Measurements from ENCODE around the gene MIPOL1.
"Not testable (repeated sequence)": the region's sequence is repeated elsewhere in the genome, so short reads cannot be mapped to it uniquely, and the experiment has no call there.

Gene MIPOL1

DNA sequence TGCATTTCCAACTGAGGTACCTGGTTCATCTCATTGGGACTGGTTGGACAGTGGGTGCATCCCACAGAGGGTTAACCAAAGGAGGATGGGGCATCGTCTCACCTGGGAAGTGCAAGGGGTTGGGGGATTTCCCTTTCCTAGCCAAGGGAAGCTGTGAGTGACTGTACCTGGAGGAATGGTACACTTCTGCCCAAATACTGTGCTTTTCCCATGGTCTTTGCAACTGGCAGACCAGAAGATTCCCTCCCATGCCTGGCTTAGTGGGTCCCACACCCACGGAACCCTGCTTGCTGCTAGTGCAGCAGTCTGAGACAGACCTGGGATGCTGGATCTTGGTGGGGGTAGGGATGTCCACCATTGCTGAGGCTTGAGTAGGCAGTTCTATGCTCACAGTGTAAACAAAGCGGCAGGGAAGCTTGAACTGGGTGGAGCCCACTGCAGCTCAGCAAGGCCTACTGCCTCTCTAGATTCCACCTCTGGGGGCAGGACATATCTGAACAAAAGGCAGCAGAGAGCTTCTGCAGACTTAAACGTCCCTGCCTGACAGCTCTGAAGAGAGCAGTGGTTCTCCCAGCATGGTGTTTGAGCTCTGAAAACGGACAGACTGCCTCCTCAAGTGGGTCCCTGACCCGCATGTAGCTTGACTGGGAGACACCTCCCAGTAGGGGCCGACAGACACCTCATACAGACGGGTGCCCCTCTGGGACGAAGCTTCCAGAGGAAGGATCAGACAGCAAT is 9.7 kb upstream of the MIPOL1 start:
- not testable (repeated sequence) for DNase-seq

DNA sequence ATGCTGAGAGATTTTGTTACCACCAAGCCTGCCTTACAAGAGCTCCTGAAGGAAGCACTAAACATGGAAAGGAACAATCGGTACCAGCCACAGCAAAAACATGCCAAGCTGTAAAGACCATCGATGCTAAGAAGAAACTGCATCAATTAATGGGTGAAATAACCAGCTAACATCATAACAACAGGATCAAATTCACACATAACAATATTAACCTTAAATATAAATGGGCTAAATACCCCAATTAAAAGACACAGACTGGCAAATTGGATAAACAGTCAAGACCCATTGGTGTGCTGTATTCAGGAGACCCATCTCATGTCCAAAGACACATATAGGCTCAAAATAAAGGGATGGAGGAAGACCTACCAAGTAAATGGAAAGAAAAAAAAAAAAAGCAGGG is 8.0 kb upstream of the MIPOL1 start:
- not testable (repeated sequence) for DNase-seq

DNA sequence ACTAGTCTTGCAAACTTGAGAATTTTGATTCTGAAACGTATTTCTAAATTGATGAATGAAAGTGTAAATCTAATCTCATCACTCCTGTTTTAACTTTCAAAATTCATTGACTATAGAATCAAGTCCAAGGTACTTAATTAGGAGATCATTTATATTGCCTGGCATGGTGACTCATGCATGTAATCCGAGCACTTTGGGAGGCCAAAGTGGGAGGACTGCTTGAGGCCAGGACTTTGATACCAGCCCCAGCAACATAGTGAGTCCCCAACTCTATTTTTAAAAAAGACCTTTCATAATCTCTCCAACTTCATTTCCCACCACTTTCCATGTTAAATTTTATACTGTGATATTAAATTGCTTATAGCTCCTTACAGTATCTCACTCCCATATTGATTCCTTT is 3.0 kb upstream of the MIPOL1 start:
- no peak for DNase-seq

DNA sequence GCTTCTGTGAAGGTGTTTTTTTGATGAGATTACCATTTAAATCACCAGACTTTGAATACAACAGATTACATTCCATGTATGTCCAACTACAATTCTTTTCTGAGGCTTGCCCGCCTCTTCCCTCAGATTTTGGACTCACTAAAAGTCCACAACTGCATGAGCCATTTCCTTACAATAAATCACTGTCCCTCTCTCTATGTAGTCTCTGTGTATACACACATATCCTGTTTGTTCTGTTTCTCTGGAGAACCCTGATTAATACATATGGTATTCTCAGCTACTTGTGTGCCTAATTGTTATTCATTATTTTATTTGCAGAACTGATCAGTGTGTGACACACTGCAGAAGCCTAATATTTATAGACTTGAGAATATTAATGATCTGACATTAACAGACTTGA is 2.4 kb upstream of the MIPOL1 start:
- no peak for DNase-seq

GRCh38 chr14:37196604-37197420 is 925 bp upstream of the MIPOL1 start:
- DNase-seq, result no peak

DNA sequence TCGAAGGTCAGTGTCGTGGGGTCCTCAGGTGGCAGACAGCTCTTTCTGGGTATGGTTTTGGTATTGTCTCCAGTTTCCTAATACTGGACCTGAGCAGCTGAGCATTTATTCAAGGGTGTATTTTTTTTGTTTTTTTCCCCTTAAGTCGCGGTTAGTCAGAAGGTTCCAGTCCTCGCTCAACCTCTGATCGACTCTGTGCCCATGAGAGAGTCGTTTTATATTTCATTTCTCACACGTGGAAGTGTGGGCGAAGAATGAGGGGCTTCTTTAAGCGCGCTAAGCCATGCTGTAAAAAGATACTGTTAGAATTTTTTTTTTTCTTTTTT is 499 bp downstream of the MIPOL1 start:
- DNase-seq, result no peak

- DNase-seq, result no peak
These were observed 1.2 kb downstream of the MIPOL1 start for GRCh38 chr14:37198907-37199306.

DNA sequence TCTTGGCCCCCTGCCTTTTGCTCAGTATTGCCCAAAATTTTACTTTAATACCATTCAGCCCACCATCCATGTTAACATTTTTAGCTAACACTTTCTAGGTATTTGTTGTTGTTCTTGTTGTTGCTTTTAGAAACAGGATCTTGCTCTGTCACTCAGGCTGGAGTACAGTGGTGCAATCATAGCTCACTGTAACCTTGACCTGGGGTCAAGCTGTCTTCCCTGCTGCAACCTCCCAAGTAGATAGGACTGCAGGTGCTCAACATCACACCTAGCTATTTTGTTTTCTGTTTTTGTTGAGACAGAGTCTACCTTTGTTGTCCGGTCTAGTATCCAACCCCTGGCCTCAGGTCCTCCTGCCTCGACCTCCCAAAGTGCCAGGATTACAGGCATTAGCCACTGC is 4.0 kb downstream of the MIPOL1 start:
- DNase-seq, result no peak

DNA sequence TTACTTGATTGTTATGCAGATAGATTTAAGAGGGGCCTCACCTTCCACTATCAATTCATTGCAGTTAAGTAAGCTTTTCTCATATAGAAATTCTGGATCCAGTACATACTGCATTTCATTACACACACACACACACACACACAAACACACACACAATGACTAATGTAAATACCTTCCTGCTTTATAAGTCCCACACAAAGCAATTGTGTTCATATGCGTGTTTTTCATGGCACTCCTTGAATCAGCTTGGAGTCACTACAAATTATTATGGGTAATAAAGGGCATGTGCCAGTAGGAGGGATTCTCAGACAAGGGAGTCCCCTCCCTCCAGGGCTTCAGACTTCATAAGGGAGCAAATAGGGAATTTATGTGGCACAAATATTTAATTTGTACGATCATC is 4.5 kb downstream of the MIPOL1 start:
- DNase-seq, result no peak

- no peak for DNase-seq
These were observed 5.1 kb downstream of the MIPOL1 start for GRCh38 chr14:37202812-37203211.

DNA sequence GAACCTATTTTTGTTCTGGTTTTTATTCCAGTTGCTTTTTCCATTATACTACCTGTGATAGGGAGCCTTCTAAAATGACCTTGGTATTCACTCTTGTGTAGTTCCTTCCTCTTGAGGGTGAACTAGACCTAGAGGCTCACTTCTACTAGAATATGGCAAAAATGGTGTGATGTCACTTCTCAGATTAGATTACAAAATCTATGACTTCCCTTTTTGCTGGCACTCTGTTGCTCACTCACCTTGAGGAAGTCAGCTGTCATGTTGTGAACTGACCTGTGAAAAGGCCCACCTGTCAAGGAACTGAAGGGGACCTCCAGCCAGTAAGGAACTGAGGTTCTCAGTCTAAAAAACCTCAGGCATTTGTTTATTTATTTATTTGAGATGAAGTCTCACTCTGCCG is 5.7 kb downstream of the MIPOL1 start:
- DNase-seq, result no peak

GRCh38 chr14:37205623-37206605 is 8.2 kb downstream of the MIPOL1 start:
- DNase-seq, result not testable (repeated sequence)

DNA sequence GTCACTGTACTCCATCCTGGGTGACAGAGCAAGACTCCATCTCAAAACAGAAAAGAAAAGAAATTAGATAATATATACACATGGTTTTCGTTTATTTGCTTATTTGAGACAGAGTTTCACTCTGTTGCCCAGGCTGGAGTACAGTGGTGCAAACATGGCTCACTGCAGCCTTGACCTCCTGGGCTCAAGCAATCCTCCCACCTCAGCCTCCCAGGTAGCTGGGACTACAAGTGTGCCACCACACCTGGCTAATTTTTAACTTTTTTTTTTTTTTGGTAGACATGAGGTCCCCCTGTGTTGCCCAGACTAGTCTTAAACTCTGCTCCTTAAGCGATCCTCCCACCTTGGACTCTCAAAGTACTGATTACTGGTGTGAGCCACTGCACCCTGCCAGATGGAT is 11.9 kb downstream of the MIPOL1 start:
- DNase-seq, result not testable (repeated sequence)

- DNase-seq, result no peak
These were observed 12.7 kb downstream of the MIPOL1 start for GRCh38 chr14:37210448-37210847.

- DNase-seq, result no peak
These were observed 15.3 kb downstream of the MIPOL1 start for GRCh38 chr14:37213016-37213415.

- no peak for DNase-seq
These were observed 17.6 kb downstream of the MIPOL1 start for GRCh38 chr14:37215345-37215744.

DNA sequence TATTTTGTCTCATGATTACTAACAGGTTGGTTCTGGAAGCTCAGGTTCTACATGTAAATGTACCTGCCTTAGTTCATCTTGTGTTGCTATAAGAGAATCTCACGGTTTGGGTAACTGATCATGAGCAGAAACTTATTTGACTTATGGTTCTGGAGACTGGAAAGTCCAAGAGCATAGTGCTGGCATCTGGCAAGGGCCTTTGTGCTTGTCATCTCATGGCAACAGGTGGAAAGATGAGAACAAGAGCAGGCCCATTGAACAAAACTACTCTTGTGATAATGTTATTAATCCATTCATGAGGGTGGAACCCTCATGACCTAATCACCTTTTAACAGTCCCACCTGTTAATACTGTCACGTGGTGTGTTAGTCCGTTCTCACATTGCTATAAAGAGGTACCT is 23.3 kb downstream of the MIPOL1 start:
- no peak for DNase-seq

DNA sequence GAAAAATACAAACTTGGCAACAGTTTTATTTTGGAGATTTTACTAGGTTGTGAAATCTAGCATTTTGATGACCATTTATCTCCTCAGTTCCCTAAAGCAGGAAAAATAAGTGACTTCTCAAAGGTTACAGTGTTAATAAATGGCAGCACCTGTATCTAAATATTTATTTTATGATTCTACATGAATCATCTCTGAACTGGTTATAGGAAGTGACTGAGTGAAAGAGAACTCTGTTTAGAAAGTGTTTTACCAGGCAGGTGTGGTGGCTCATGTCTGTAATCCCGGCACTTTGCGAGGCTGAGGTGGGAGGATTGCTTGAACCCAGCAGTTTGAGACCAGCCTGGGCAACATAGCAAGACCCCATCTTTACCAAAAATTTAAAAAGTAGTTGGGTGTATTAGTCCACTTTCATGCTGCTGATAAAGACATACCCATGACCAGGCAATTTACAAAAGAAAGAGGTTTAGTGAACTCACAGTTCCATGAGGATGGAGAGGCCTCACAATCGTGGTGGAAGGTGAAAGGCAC is 26.3 kb downstream of the MIPOL1 start:
- no peak for DNase-seq

DNA sequence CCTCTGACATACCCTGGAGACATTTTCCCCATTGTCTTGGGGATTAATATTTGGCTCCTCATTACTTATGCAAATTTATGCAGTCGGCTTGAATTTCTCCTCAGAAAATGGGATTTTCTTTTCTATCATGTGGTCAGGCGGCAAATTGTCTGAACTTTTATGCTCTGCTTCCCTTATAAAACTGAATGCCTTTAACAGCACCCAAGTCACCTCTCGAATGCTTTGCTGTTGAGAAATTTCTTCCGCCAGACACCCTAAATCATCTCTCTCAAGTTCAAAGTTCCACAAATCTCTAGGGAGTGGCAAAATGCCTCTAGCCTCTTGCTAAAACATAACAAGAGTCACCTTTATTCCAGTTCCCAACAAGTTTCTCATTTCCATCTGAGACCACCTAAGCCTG is 27.9 kb downstream of the MIPOL1 start:
- not testable (repeated sequence) for DNase-seq

- DNase-seq, result peak; percentile 82
These were observed 32.9 kb downstream of the MIPOL1 start for GRCh38 chr14:37230551-37231194.

DNA sequence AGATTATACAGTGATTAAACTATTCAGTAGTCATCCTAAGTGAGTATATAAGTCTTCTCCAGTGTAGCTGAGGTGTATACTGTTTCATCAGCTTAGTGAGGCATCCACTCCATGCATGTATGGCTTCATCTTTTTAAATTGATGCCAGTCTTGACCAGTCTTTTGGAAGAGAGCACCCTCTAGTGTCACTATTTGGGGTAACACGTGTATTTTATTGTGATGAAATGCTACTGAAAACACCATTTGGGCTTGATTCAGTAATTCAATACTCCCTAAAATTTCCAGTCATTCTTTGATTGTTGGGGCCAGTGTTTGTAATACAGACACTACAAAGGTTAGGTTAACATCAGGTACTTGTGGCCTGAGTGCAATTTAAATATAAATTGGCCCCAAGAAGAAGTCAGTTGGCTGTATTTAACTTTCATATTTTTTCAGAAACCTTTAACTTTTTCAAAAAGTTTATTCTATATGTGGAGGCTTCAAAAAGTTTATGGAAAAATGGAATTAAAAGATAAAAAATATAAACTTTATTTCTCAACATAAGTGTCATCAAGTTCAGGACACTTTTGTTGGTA is 35.3 kb downstream of the MIPOL1 start:
- peak; percentile 51 for DNase-seq

DNA sequence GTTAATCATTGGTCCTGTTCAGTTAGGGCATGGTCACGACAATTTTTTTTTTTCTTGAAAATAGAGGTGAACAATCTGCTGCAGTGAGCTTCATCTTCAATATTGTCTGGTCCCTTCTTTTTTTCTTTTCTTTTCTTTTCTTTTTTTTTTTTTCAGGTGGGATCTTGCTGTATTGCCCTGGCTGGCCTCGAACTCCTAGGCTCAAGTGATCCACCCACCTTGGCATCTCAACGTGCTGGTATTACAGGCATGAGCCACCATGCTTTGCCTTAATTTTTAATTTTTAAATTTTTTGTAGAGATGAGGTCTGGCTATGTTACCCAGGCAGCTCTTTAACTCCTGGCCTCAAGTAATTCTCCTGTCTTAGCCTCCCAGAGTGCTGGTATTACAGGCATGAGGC is 36.5 kb downstream of the MIPOL1 start:
- DNase-seq, result no peak
